Neural cell (in vitro differentiated cells): Measurements from ENCODE around the gene SPN. TPM values are rescaled to one million over a fixed set of nuclear protein-coding genes. Genes with fewer than 3 reads are reported as not detected.
"Not testable (repeated sequence)": the region's sequence is repeated elsewhere in the genome, so short reads cannot be mapped to it uniquely, and the experiment has no call there.

Experiments used
- H2AFZ ChIP-seq: fragments of 200-600, 300-800 bp; sonication (generic), shearing (Covaris generic); 2 replicates; pipeline ENCODE4 v1.6.0; 2014; ENCODE audit warnings: low read depth, mild to moderate bottlenecking, antibody characterized with exemption, low read length, moderate library complexity
- H3F3A ChIP-seq: fragments of 200-600 bp; shearing (Covaris generic); 2 replicates; pipeline ENCODE4 v1.6.1; 2016; ENCODE audit warnings: mild to moderate bottlenecking, moderate library complexity, mixed read lengths, antibody characterized with exemption, low read length; ENCODE audit not compliant: insufficient read depth, poor library complexity, severe bottlenecking
- H3K27ac ChIP-seq: fragments of 200-600, 300-800 bp; sonication (generic), shearing (Covaris generic); 2 replicates; pipeline ENCODE4 v1.5.1; 2014; ENCODE audit warnings: mild to moderate bottlenecking, low read length, moderate library complexity
- H3K27me3 ChIP-seq: fragments of 300-800, 200-600 bp; sonication (generic), shearing (Covaris generic); 2 replicates; pipeline ENCODE4 v1.6.0; 2014; ENCODE audit warnings: mild to moderate bottlenecking, low read depth, low read length, moderate library complexity; ENCODE audit not compliant: insufficient read depth
- H3K36me3 ChIP-seq: fragments of 300-800, 200-600 bp; sonication (generic), shearing (Covaris generic); 2 replicates; pipeline ENCODE4 v1.5.1; 2014; ENCODE audit warnings: mild to moderate bottlenecking, antibody characterized with exemption, low read length, moderate library complexity; ENCODE audit not compliant: insufficient read depth
- H3K4me2 ChIP-seq: fragments of 300-800, 200-600 bp; sonication (generic), shearing (Covaris generic); 2 replicates; pipeline ENCODE4 v1.6.0; 2014; ENCODE audit warnings: mild to moderate bottlenecking, low read length
- H3K4me3 ChIP-seq: fragments of 300-800, 200-600 bp; sonication (generic), shearing (Covaris generic); 2 replicates; pipeline ENCODE4 v1.5.1; 2014; ENCODE audit warnings: mild to moderate bottlenecking, low read length, moderate library complexity
- H3K79me2 ChIP-seq: fragments of 200-600 bp; shearing (Covaris generic); replicated peaks from 2 replicates; pipeline ENCODE4 v1.6.0; 2014; ENCODE audit warnings: mild to moderate bottlenecking, low read length, moderate library complexity; ENCODE audit not compliant: insufficient read depth
- H3K9ac ChIP-seq: fragments of 300-800, 200-600 bp; sonication (generic), shearing (Covaris generic); 2 replicates; pipeline ENCODE4 v1.6.1; 2016; ENCODE audit warnings: mild to moderate bottlenecking, low read length, mixed read lengths
- H3K9me2 ChIP-seq: fragments of 200-600 bp; shearing (Covaris generic); 2 replicates; pipeline ENCODE4 v1.6.1; 2016; ENCODE audit warnings: mild to moderate bottlenecking, low read length, mixed read lengths; ENCODE audit not compliant: insufficient read depth
- H3K9me3 ChIP-seq: fragments of 200-600, 300-800 bp; sonication (generic), shearing (Covaris generic); 2 replicates; pipeline ENCODE4 v1.6.1; 2016; ENCODE audit warnings: mild to moderate bottlenecking, mixed run types, low read length, moderate library complexity, mixed read lengths
- H4K20me1 ChIP-seq: fragments of 200-600 bp; shearing (Covaris generic); 2 replicates; pipeline ENCODE4 v1.6.1; 2016; ENCODE audit warnings: mild to moderate bottlenecking, mixed run types; ENCODE audit not compliant: insufficient read depth
- CTCF ChIP-seq: fragments of 450-650 bp; IDR thresholded peaks from 2 replicates; pipeline ENCODE4 v1.5.1; 2014; ENCODE audit warnings: antibody characterized with exemption, mild to moderate bottlenecking, moderate library complexity; ENCODE audit not compliant: poor library complexity, severe bottlenecking
- EP300 ChIP-seq: fragments of 450-650 bp; conservative IDR thresholded peaks from 2 replicates; pipeline ENCODE4 v1.6.1; 2014; ENCODE audit warnings: antibody characterized with exemption, mild to moderate bottlenecking, moderate library complexity; ENCODE audit not compliant: poor library complexity, severe bottlenecking
- EZH2 ChIP-seq: fragments of 200-600, 300-800 bp; shearing (Covaris generic), sonication (generic); IDR thresholded peaks from 2 replicates; pipeline ENCODE4 v1.6.1; 2014; ENCODE audit warnings: antibody characterized with exemption, low read length, borderline replicate concordance, mild to moderate bottlenecking; ENCODE audit not compliant: insufficient read depth, poor library complexity, severe bottlenecking
- MXI1 ChIP-seq: fragments of 450-650 bp; conservative IDR thresholded peaks from 2 replicates; pipeline ENCODE4 v1.6.1; 2014; ENCODE audit warnings: antibody characterized with exemption, mild to moderate bottlenecking; ENCODE audit not compliant: poor library complexity, severe bottlenecking
- POLR2AphosphoS5 ChIP-seq: IDR thresholded peaks from 2 replicates; pipeline ENCODE4 v1.6.1; 2012
- RAD21 ChIP-seq: fragments of 450-650 bp; conservative IDR thresholded peaks from 2 replicates; pipeline ENCODE4 v1.6.1; 2014; ENCODE audit warnings: antibody characterized with exemption, mild to moderate bottlenecking, moderate library complexity
- REST ChIP-seq: IDR thresholded peaks from 2 replicates; pipeline ENCODE4 v1.6.1; 2012; ENCODE audit warnings: borderline replicate concordance
- SMC3 ChIP-seq: fragments of 450-650 bp; conservative IDR thresholded peaks from 2 replicates; pipeline ENCODE4 v1.6.1; 2014; ENCODE audit warnings: antibody characterized with exemption, mild to moderate bottlenecking, moderate library complexity; ENCODE audit not compliant: poor library complexity
- TAF1 ChIP-seq: IDR thresholded peaks from 2 replicates; pipeline ENCODE4 v1.6.1; 2012; ENCODE audit warnings: low read depth
- polyA plus RNA-seq: library from polyadenylated mRNA; depleted of rRNA; stranded (reverse); fragments of >200 nt; gene quantifications from 2 replicates; pipeline ENCODE4 v1.2.3, GENCODE V29; 2014

The SPN gene
- polyA plus RNA-seq, 1 donor from 2014 or later, result 0.09 TPM

GRCh38 chr16:29694384-29695195 lies 31.5 kb downstream of the SPN start:
- H3K36me3 ChIP-seq, result no peaks in the 10 kb centered on the region

GRCh38 chr16:29695675-29696074 lies 32.6 kb downstream of the SPN start:
- not testable (repeated sequence) for H3K9me3 ChIP-seq, H3K36me3 ChIP-seq, H3K27ac ChIP-seq, H3K9me2 ChIP-seq, H3K27me3 ChIP-seq, H3K4me2 ChIP-seq, H3K4me3 ChIP-seq, H2AFZ ChIP-seq, H3K9ac ChIP-seq, H4K20me1 ChIP-seq, H3F3A ChIP-seq, H3K79me2 ChIP-seq

More at GRCh38 chr16:29694384-29695195, 31.5 kb downstream of the SPN start:
- Histone ChIP-seq H3F3A (no peaks in the 10 kb centered on the region), H3K9me2 (no peaks in the 10 kb centered on the region), H3K4me2 (no peak overlapping the region), H3K9ac (no peak overlapping the region), H3K27ac (no peak overlapping the region), H3K79me2 (no peaks in the 10 kb centered on the region), H4K20me1 (no peaks in the 10 kb centered on the region), H2AFZ (no peak overlapping the region), H3K9me3 (no peaks in the 10 kb centered on the region), H3K4me3 (no peak overlapping the region), H3K27me3 (no peaks in the 10 kb centered on the region)
- no peak for TF ChIP-seq CTCF
- no peak for TF ChIP-seq EZH2
- no peak for TF ChIP-seq REST
- no peak for TF ChIP-seq TAF1
- no peak for TF ChIP-seq SMC3
- no peak for TF ChIP-seq MXI1
- no peak for TF ChIP-seq POLR2AphosphoS5
- TF ChIP-seq EP300, result no peak
- TF ChIP-seq RAD21, result no peak
